Sigmoid colon (tissue), 4 donors: ENCODE data around the gene TMEM106C.

Experiments used
- EP300 ChIP-seq, 4 donors: sonication (generic); formaldehyde crosslinking; IDR thresholded peaks; one replicate each; pipeline ENCODE4 v1.6.1; 2017; ENCODE audit warnings: antibody characterized with exemption in 4 of 4
- POLR2A ChIP-seq, 2 donors: fragments of 450-650 bp; IDR thresholded peaks; one replicate each; pipeline ENCODE4 v1.6.1; 2016; ENCODE audit warnings: antibody characterized with exemption in 2 of 2, mild to moderate bottlenecking in 2 of 2, moderate library complexity in 2 of 2
- POLR2AphosphoS5 ChIP-seq, 4 donors: sonication (generic); formaldehyde crosslinking; IDR thresholded peaks; one replicate each; pipeline ENCODE4 v1.6.1; 2017; ENCODE audit warnings: antibody characterized with exemption in 4 of 4
- TF ChIP-seq, protein P1 (sequence below), 4 experiments: fragments of 450-650 bp in 3 of 4; fragments of 200-600 bp in 1 of 4; IDR thresholded peaks; one replicate each; pipeline ENCODE4 v1.5.1; 2016 to 2019; ENCODE audit warnings: antibody characterized with exemption in 4 of 4, mild to moderate bottlenecking in 3 of 4, moderate library complexity in 2 of 4

DNA sequence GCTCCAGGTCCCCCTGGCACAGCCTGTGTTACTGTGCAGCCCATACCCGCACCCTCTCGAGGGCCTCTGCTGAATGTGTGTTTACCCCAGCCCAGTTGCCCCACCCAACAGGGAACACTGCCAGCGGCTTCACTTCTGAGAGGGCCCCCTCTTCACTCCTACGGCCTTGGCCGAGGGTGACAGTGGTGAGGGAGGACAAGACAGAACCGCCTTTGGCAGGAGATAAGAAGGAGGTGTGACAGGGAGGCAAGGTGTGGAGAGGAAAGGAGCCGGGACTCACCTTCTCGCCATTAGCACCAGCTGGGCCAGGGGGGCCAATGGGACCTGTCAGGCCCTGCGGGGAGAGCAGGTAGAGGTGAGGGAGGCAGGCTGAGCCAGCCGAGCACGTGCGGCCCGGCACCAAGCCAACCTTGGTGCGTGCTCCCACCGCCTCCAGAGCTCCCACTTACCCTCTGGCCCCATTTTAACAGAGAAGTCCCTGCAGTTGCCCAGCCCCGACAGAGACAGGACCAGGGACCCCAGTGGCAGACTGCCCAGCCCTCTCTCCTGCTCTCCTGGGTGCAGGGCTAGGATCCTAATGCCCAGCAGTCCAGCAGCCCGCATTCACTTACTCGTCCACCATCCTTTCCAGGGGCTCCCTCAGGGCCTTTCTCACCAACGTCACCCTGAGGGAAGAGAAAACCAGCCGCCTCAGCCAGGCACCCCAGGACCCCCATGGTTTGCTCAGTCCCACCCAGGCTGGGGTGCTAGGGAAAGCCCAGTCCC, 18.3 kb downstream of the TMEM106C start:
- TF ChIP-seq, protein P1, sequence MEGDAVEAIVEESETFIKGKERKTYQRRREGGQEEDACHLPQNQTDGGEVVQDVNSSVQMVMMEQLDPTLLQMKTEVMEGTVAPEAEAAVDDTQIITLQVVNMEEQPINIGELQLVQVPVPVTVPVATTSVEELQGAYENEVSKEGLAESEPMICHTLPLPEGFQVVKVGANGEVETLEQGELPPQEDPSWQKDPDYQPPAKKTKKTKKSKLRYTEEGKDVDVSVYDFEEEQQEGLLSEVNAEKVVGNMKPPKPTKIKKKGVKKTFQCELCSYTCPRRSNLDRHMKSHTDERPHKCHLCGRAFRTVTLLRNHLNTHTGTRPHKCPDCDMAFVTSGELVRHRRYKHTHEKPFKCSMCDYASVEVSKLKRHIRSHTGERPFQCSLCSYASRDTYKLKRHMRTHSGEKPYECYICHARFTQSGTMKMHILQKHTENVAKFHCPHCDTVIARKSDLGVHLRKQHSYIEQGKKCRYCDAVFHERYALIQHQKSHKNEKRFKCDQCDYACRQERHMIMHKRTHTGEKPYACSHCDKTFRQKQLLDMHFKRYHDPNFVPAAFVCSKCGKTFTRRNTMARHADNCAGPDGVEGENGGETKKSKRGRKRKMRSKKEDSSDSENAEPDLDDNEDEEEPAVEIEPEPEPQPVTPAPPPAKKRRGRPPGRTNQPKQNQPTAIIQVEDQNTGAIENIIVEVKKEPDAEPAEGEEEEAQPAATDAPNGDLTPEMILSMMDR (IDR thresholded peaks at IDR 0.05), result no peak
- TF ChIP-seq POLR2A (IDR thresholded peaks at IDR 0.05), result no peak
- TF ChIP-seq POLR2AphosphoS5 (IDR thresholded peaks at IDR 0.05), result no peak
- TF ChIP-seq EP300 (IDR thresholded peaks at IDR 0.05), result no peak
